Upper lobe of left lung (tissue), 6 donors: Measurements from ENCODE around the gene CD7. TPM values are rescaled to one million over a fixed set of nuclear protein-coding genes. Genes with fewer than 3 reads are reported as not detected.

Experiments used
- ATAC-seq, 2 donors: fragments of 200-7000 bp; cut with Tn5 transposase; one replicate each; pipeline ENCODE4 v1.9.1; 2022; ENCODE audit warnings: mild to moderate bottlenecking in 2 of 2, moderate library complexity in 2 of 2; ENCODE audit not compliant: low FRiP score in 2 of 2
- DNase-seq, 2 donors: peaks; one replicate each; pipeline ENCODE4 v3.0.0-alpha.2; 2019 to 2020
- H3K27ac ChIP-seq, 4 donors: fragments of 200-600 bp; sonication (generic); one replicate each; pipeline ENCODE4 v1.5.1; 2016 to 2019
- H3K27me3 ChIP-seq, 4 donors: fragments of 200-600 bp; sonication (generic); one replicate each; pipeline ENCODE4 v1.5.1; 2017 to 2019
- H3K36me3 ChIP-seq, 4 donors: fragments of 200-600 bp; sonication (generic); one replicate each; pipeline ENCODE4 v1.5.1; 2016 to 2019
- H3K4me1 ChIP-seq, 4 donors: fragments of 200-600 bp; sonication (generic); one replicate each; pipeline ENCODE4 v1.5.1; 2018 to 2019
- H3K4me3 ChIP-seq, 4 donors: fragments of 200-600 bp; sonication (generic); one replicate each; pipeline ENCODE4 v1.5.1; 2017 to 2019; ENCODE audit warnings: mild to moderate bottlenecking in 2 of 4, moderate library complexity in 1 of 4
- H3K9me3 ChIP-seq, 4 donors: fragments of 200-600 bp; sonication (generic); one replicate each; pipeline ENCODE4 v1.5.1; 2018 to 2019
- CTCF ChIP-seq, 6 experiments: fragments of 450-650 bp in 4 of 6; fragments of 200-600 bp in 2 of 6; sonication (generic) in 2 of 6; IDR thresholded peaks; one replicate each; pipeline ENCODE4 v1.5.1; 2016 to 2019; ENCODE audit warnings: antibody characterized with exemption in 6 of 6
- EP300 ChIP-seq, 4 donors: sonication (generic); formaldehyde crosslinking; IDR thresholded peaks; one replicate each; pipeline ENCODE4 v1.5.1; 2017; ENCODE audit warnings: antibody characterized with exemption in 4 of 4, control low read depth in 2 of 4
- POLR2A ChIP-seq, 4 donors: fragments of 450-650 bp; IDR thresholded peaks; one replicate each; pipeline ENCODE4 v1.5.1; 2016 to 2017; ENCODE audit warnings: antibody characterized with exemption in 4 of 4, mild to moderate bottlenecking in 2 of 4
- POLR2AphosphoS5 ChIP-seq, 2 donors: sonication (generic); formaldehyde crosslinking; IDR thresholded peaks; one replicate each; pipeline ENCODE4 v1.5.1; 2017; ENCODE audit warnings: antibody characterized with exemption in 2 of 2
- WGBS, 2 donors: methylation state at CpG; one replicate each; pipeline ENCODE4 v1.1.5; 2017 to 2018; 5-methylcytosine and 5-hydroxymethylcytosine counted together
- total RNA-seq, 6 donors: library from RNA; depleted of rRNA in 4 of 6; stranded (reverse); fragments of >200 nt in 4 of 6; gene quantifications; one replicate each; pipeline versions ENCODE4 v1.1.0 to v1.2.1, GENCODE V29; 2016 to 2021
- donor health status: DM: no; HTN: no; CAD: no; lungs with moderate emphysema.
- donor health status: DM: no; HTN: yes; CAD: no; lungs with severe emphysema.

CD7 gene
- total RNA-seq, 6 donors from 2014 or later = 5.2 to 24.7 (median 7.6) TPM

- 85% methylated on average over 19 of the region's 19 CpGs for WGBS, 2 donors
Observed at GRCh38 chr17:82291582-82292250, 25.7 kb downstream of the CD7 start.

DNA sequence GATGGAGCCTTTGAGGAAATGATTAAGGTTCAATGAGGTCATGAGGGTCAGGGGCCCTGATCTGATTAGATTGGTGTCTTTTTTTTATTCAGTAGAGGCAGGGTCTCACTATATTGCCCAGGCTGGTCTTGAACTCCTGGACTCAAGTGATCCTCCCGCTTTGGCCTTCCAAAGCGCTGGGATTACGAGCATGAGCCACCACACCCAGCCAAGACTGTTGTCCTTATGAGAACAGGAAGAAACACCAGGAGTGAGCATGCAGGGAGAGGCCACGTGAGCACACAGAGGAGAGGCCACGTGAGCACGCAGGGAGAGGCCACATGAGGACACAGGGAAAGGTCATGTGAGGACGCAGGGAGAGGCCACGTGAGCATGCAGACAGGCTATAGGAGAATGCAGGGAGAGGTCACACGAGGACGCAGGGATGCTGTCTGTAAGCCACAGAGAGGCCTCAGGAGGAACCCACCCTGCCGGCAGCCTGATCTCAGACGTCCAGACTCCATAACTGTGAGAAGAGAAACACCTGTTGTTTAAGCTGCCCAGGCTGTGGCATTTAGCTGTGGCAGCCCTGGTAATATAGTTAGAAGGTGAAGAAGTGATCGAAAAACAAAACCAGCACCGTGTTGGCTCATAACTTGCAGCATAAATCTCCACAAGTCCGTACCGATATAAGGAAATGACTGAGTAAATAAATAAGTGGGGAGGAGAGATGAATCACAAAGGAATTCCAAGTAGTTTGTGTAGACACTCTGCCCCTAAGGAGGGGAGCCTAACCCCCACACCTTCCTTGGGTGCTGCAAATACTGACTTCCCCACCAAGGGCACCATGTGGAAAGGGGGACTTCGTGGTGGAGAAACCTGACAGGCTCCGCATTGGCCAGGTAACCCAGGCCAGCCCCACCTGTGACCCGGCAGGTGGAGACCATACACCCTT is 29.3 kb downstream of the CD7 start:
- H3K27ac ChIP-seq = peak overlapping the region; percentile 74 to 91 (median 84)
- no peak overlapping the region for H3K4me3 ChIP-seq
- DNase-seq (peak in 1 of 2 donors; percentile 97), ATAC-seq (peak; percentile 59 to 80)
- H3K9me3 ChIP-seq = no peaks in the 10 kb centered on the region
- 36 to 38% methylated on average over 19 of the region's 19 CpGs for WGBS, 2 donors
- TF ChIP-seq EP300 (IDR thresholded peaks at IDR 0.05) (peak in 2 of 4 donors; percentile 74 to 95), CTCF (IDR thresholded peaks at IDR 0.05) (no peak), POLR2A (IDR thresholded peaks at IDR 0.05) (peak in 1 of 4 donors; percentile 59), POLR2AphosphoS5 (IDR thresholded peaks at IDR 0.05) (peak; percentile 89 to 98)
- H3K27me3 ChIP-seq = no peaks in the 10 kb centered on the region
- H3K36me3 ChIP-seq = no peaks in the 10 kb centered on the region
- H3K4me1 ChIP-seq = peaks cover 28 to 32% (median 29%) of the 10 kb centered on the region in 4 donors

More at GRCh38 chr17:82291582-82292250, 25.7 kb downstream of the CD7 start:
- no peaks in the 10 kb centered on the region for H3K9me3 ChIP-seq
- peaks cover 49 to 59% (median 51%) of the 10 kb centered on the region in 4 donors for H3K4me1 ChIP-seq
- ATAC-seq (no peak), DNase-seq (no peak)
- H3K4me3 ChIP-seq = peak overlapping the region in 3 of 4 donors; percentile 65 to 91 (median 78)
- H3K36me3 ChIP-seq = no peaks in the 10 kb centered on the region
- H3K27me3 ChIP-seq = no peaks in the 10 kb centered on the region
- peak overlapping the region; percentile 99 for H3K27ac ChIP-seq
- no peak for TF ChIP-seq CTCF (IDR thresholded peaks at IDR 0.05)
- TF ChIP-seq POLR2AphosphoS5 (IDR thresholded peaks at IDR 0.05) = no peak
- no peak for TF ChIP-seq EP300 (IDR thresholded peaks at IDR 0.05)
- no peak for TF ChIP-seq POLR2A (IDR thresholded peaks at IDR 0.05)

DNA sequence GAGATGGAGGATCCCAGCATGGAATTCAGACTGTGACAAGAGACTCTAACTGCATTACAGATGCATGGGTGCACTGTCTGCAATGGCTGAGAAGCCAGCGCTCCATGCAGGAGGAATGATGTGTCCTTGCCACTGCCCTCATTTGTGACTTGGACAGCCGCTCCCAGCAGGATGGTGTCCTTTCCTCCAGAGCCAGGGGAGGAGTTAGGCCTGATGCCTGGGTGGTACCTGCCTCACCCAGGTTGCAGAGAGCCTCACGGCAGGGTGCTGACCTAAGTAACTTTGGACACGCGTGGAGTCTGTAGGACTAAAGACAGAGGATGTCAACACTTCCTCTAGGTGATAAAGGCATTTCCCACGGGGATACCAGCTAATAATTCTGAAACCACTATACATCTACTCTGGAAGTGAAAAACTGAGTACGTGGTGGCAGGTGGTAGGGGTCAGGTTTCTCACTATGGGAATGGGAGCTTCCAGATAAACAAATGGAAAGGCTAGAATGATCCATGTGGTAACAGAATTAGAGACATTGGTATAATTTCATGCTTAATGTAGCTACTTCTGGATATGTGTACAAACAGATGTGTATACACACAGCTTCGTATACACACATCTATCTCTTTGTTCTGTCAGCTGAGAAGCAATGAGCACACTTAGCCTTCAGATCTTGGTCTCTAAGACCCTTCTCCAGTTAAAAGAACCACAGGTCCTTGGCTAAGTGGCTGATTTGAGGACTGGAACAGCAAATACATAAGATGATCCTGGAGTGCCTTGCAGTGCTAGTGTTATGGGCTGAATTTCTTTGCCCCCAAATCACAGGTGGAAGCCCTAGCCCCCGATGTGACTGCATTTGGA is 30.2 kb downstream of the CD7 start:
- DNase-seq (no peak), ATAC-seq (no peak)
- 73 to 82% methylated on average over 8 to 9 of the region's 9 CpGs for WGBS, 2 donors
- H3K4me3 ChIP-seq = no peak overlapping the region
- TF ChIP-seq POLR2A (IDR thresholded peaks at IDR 0.05) = no peak
- TF ChIP-seq CTCF (IDR thresholded peaks at IDR 0.05) = no peak
- no peak for TF ChIP-seq POLR2AphosphoS5 (IDR thresholded peaks at IDR 0.05)
- TF ChIP-seq EP300 (IDR thresholded peaks at IDR 0.05) = no peak
- H3K27ac ChIP-seq = peak overlapping the region; percentile 74 to 91 (median 84)
- H3K36me3 ChIP-seq = no peaks in the 10 kb centered on the region
- H3K9me3 ChIP-seq = no peaks in the 10 kb centered on the region
- H3K4me1 ChIP-seq = peaks cover 31 to 37% (median 35%) of the 10 kb centered on the region in 4 donors
- H3K27me3 ChIP-seq = no peaks in the 10 kb centered on the region

DNA sequence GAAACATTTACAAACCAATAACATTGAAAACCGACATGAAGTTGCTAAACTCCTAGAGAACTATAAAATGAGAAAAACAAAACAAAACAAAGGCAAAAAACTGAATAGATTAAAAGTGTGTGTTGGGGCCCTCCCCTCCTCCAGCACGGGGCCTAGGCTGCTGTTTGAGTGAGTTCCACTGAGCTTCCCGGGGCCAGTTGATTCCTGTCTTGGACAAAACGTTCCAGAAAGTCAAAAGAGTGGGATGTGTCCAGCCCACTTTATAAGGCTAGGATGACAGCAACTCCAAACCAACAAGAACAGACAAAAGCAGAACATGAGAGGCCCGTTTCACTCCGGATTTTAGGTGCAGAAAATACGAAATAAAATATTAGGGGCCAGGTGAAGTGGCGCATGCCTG is 32.3 kb downstream of the CD7 start:
- Histone ChIP-seq H3K4me3 (no peak overlapping the region), H3K4me1 (peaks cover 26 to 41% (median 34%) of the 10 kb centered on the region in 4 donors), H3K27me3 (no peaks in the 10 kb centered on the region), H3K36me3 (no peaks in the 10 kb centered on the region), H3K9me3 (no peaks in the 10 kb centered on the region), H3K27ac (no peak overlapping the region)
- WGBS, 2 donors = 64 to 67% methylated on average over 8 of the region's 8 CpGs
- DNase-seq (no peak), ATAC-seq (no peak)
- TF ChIP-seq POLR2A (IDR thresholded peaks at IDR 0.05) (no peak), CTCF (IDR thresholded peaks at IDR 0.05) (no peak), POLR2AphosphoS5 (IDR thresholded peaks at IDR 0.05) (no peak), EP300 (IDR thresholded peaks at IDR 0.05) (no peak)
